ENCODE data around the gene EPC1. TPM values are rescaled to one million over a fixed set of nuclear protein-coding genes. Genes with fewer than 3 reads are reported as not detected.

EPC1 gene
- total and polyA plus RNA-seq, 2 of the 8 experiments (the other 6 are each of a cell fraction or from before 2014, with no cell fraction given) = 23.7 to 42.3 TPM

DNA sequence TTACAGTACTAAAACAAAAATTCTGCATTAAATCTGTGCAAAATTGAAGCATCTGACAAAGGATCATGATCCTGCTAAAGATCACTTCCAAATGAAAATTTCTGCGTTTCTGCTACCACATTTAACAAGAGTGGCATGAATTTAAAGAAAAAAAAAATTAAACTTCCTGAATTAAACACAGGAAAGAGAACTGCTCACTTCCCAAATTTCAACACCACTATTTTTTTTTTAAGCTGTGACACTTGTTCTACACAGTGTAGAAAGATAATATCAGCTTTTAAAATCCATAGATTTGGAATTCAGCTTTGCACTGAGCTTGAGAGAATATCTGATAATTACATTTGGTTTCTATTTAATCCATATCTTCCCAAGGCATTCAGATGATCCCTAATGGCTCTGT is 73.6 kb downstream of the EPC1 start:
- Histone ChIP-seq H3K14ac (ENCODE audit: insufficient read length) (no peak overlapping the region), H3K27ac (ENCODE audit: low read depth, low read length) (no peak overlapping the region), H3K4me1 (replicated peaks in 1 of 4; ENCODE audit: control insufficient read depth in 3 of 4, insufficient read depth in 4 of 4, low read length in 3 of 4) (no peaks in the 10 kb centered on the region), H3K36me3 (ENCODE audit: control insufficient read depth in 2 of 4, insufficient read depth in 4 of 4, low read length in 3 of 4) (peaks cover 7 to 47% (median 24%) of the 10 kb centered on the region in 4 experiments), H2BK15ac (ENCODE audit: low read length) (no peak overlapping the region), H4K5ac (ENCODE audit: insufficient read length, low read depth, low read length) (no peak overlapping the region), H2AK5ac (ENCODE audit: low read depth, low read length) (no peak overlapping the region), H2BK12ac (ENCODE audit: low read depth, low read length) (no peak overlapping the region), H3K56ac (replicated peaks; ENCODE audit: insufficient read length, low read depth, low read length) (no peak overlapping the region), H2AFZ (ENCODE audit: low read length) (no peak overlapping the region), H3K23ac (ENCODE audit: insufficient read length) (no peak overlapping the region), H3K9me3 (ENCODE audit: insufficient read depth in 2 of 2, low read depth in 1 of 2, low read length in 1 of 2) (no peaks in the 10 kb centered on the region), H3K4me3 (ENCODE audit: extremely low read depth in 1 of 4, insufficient read depth in 2 of 4, low read depth in 3 of 4, low read length in 4 of 4) (no peak overlapping the region), H3K27me3 (replicated peaks in 1 of 4; ENCODE audit: control insufficient read depth in 3 of 4, extremely low read depth in 1 of 4, insufficient read depth in 3 of 4, low read length in 3 of 4) (no peaks in the 10 kb centered on the region), H3K18ac (ENCODE audit: extremely low read depth, low read length) (no peak overlapping the region), H3K79me1 (ENCODE audit: low read depth, low read length) (no peaks in the 10 kb centered on the region), H4K91ac (replicated peaks; ENCODE audit: insufficient read length, low read length) (no peak overlapping the region), H3K4ac (replicated peaks; ENCODE audit: insufficient read length, low read depth, low read length) (no peak overlapping the region), H3K9ac (replicated peaks in 1 of 4; ENCODE audit: extremely low read depth in 1 of 4, low read depth in 3 of 4, low read length in 3 of 4) (no peak overlapping the region), H3K79me2 (ENCODE audit: control insufficient read depth in 1 of 2, insufficient read depth in 2 of 2, low read length in 2 of 2) (no peaks in the 10 kb centered on the region; a peak in 1 of 4 replicates), H3K4me2 (ENCODE audit: insufficient read depth in 1 of 2, low read depth in 2 of 2, low read length in 2 of 2) (no peak overlapping the region), H4K8ac (ENCODE audit: extremely low read depth, insufficient read depth, low read length) (no peak overlapping the region), H4K20me1 (replicated peaks in 1 of 2; ENCODE audit: control insufficient read depth in 1 of 2, insufficient read depth in 2 of 2, low read length in 2 of 2) (no peaks in the 10 kb centered on the region), H3K23me2 (ENCODE audit: low read depth, low read length) (no peaks in the 10 kb centered on the region), H2BK20ac (ENCODE audit: low read length) (no peak overlapping the region), H2BK120ac (replicated peaks; ENCODE audit: low read depth, low read length) (no peak overlapping the region), H2BK5ac (ENCODE audit: low read depth, low read length) (no peak overlapping the region)
- ChIA-PET CTCF (ENCODE audit: partially characterized antibody) (interaction anchor here (0.6 to 1.8 kb wide), 3 partner anchors 17 to 109 kb away, joined by 3 to 4 read pairs (median 3); no protein-coding TSS in a partner anchor), POLR2A (ENCODE audit: partially characterized antibody) (no interaction called here)
- FAIRE-seq (no peak), DNase-seq (ENCODE audit: low read depth in 1 of 2, low spot score in 2 of 2) (no peak)
- TF ChIP-seq, protein P1, sequence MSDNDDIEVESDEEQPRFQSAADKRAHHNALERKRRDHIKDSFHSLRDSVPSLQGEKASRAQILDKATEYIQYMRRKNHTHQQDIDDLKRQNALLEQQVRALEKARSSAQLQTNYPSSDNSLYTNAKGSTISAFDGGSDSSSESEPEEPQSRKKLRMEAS (IDR thresholded peaks at IDR 0.05) = no peak
- TF ChIP-seq SIRT6 (IDR thresholded peaks at IDR 0.05; ENCODE audit: low read length) = no peak
- TF ChIP-seq SAP30 (IDR thresholded peaks at IDR 0.05; ENCODE audit: insufficient read depth, insufficient replicate concordance, low read length) = no peak
- TF ChIP-seq ZNF274 (IDR thresholded peaks at IDR 0.05; ENCODE audit: borderline replicate concordance, extremely low read depth, low read length) = no peak
- TF ChIP-seq JUND (IDR thresholded peaks at IDR 0.05; ENCODE audit: low read length) = no peak
- no peak for TF ChIP-seq POLR2AphosphoS5 (IDR thresholded peaks at IDR 0.05; ENCODE audit: low read depth, low read length)
- TF ChIP-seq CHD1 (IDR thresholded peaks at IDR 0.05; ENCODE audit: low read depth, low read length) = no peak
- no peak for TF ChIP-seq POU5F1 (IDR thresholded peaks at IDR 0.05; ENCODE audit: low read depth, low read length)
- TF ChIP-seq PHF8 (conservative IDR thresholded peaks at IDR 0.05; ENCODE audit: low read depth, low read length) = no peak
- WGBS, 2 experiments (ENCODE audit: extremely low coverage in 1 of 2, insufficient coverage in 1 of 2, insufficient read length in 1 of 2, insufficient replicate concordance in 2 of 2, low coverage in 1 of 2, low lambda C conversion rate in 2 of 2, missing lambda C conversion rate in 1 of 2) = 100% methylated on average over 1 of the region's 1 CpG; no CpG with 5 or more reads in 1 of the 2 experiments

All from H1 (cell line).